ENCODE results near the gene GEMIN8.

GEMIN8 gene

GRCh38 chrX:14038375-14039085 is 8.8 kb upstream of the GEMIN8 start:
- Histone ChIP-seq H3K14ac (ENCODE audit: low read length in 2 of 2) (no peak overlapping the region), H3K27ac (ENCODE audit: low read length, poor library complexity, severe bottlenecking) (no peak overlapping the region), H3K9ac (ENCODE audit: low read length) (no peak overlapping the region), H3K23ac (ENCODE audit: low read length in 2 of 2) (no peak overlapping the region), H3K79me1 (replicated peaks; ENCODE audit: low read length, poor library complexity, severe bottlenecking) (no peaks in the 10 kb centered on the region), H2BK12ac (ENCODE audit: low read length in 2 of 2) (no peak overlapping the region), H3K4ac (ENCODE audit: low read depth in 1 of 2, low read length in 2 of 2) (no peak overlapping the region), H3K4me1 (ENCODE audit: control insufficient read depth, insufficient read depth, low read depth, low read length) (no peaks in the 10 kb centered on the region), H3K27me3 (ENCODE audit: control insufficient read depth in 1 of 2, insufficient read depth in 1 of 2, low read length in 2 of 2) (peaks cover 0 to 40% of the 10 kb centered on the region in 2 experiments), H2BK5ac (ENCODE audit: low read depth, low read length, poor library complexity, severe bottlenecking) (no peak overlapping the region), H3K9me3 (ENCODE audit: control insufficient read depth, low read length) (no peaks in the 10 kb centered on the region), H4K91ac (ENCODE audit: low read length) (no peak overlapping the region), H3K36me3 (ENCODE audit: control insufficient read depth in 1 of 2, insufficient read depth in 2 of 2, low read depth in 1 of 2, low read length in 2 of 2) (no peaks in the 10 kb centered on the region), H3K4me3 (ENCODE audit: insufficient read depth in 1 of 2, low read depth in 1 of 2, low read length in 2 of 2) (no peak overlapping the region), H2AK5ac (ENCODE audit: low read length, severe bottlenecking) (no peak overlapping the region), H3K4me2 (ENCODE audit: low read length, poor library complexity, severe bottlenecking) (no peak overlapping the region), H2BK15ac (ENCODE audit: low read depth, poor library complexity, severe bottlenecking) (no peak overlapping the region), H3K18ac (ENCODE audit: low read depth in 1 of 2, low read length in 2 of 2) (no peak overlapping the region), H2AFZ (ENCODE audit: low read depth, low read length) (no peak overlapping the region), H2BK120ac (ENCODE audit: low read depth, low read length) (no peak overlapping the region), H4K8ac (ENCODE audit: low read length) (no peak overlapping the region)
- no peak for DNase-seq
- no CpG with 5 or more reads among the region's 3 CpGs for WGBS

GRCh38 chrX:14032406-14032805 is 2.7 kb upstream of the GEMIN8 start:
- Histone ChIP-seq H4K8ac (ENCODE audit: low read length) (no peak overlapping the region), H3K4ac (ENCODE audit: low read depth in 1 of 2, low read length in 2 of 2) (no peak overlapping the region), H3K4me3 (ENCODE audit: insufficient read depth in 1 of 2, low read depth in 1 of 2, low read length in 2 of 2) (no peak overlapping the region), H2BK12ac (ENCODE audit: low read length in 2 of 2) (no peak overlapping the region), H3K23ac (ENCODE audit: low read length in 2 of 2) (no peak overlapping the region), H3K36me3 (ENCODE audit: control insufficient read depth in 1 of 2, insufficient read depth in 2 of 2, low read depth in 1 of 2, low read length in 2 of 2) (no peaks in the 10 kb centered on the region), H2BK120ac (ENCODE audit: low read depth, low read length) (no peak overlapping the region), H3K27ac (ENCODE audit: low read length, poor library complexity, severe bottlenecking) (no peak overlapping the region), H2AK5ac (ENCODE audit: low read length, severe bottlenecking) (no peak overlapping the region), H2BK5ac (ENCODE audit: low read depth, low read length, poor library complexity, severe bottlenecking) (no peak overlapping the region), H3K18ac (ENCODE audit: low read depth in 1 of 2, low read length in 2 of 2) (no peak overlapping the region), H2AFZ (ENCODE audit: low read depth, low read length) (no peak overlapping the region), H3K4me1 (ENCODE audit: control insufficient read depth, insufficient read depth, low read depth, low read length) (no peaks in the 10 kb centered on the region), H3K79me1 (replicated peaks; ENCODE audit: low read length, poor library complexity, severe bottlenecking) (no peaks in the 10 kb centered on the region), H3K14ac (ENCODE audit: low read length in 2 of 2) (no peak overlapping the region), H3K27me3 (ENCODE audit: control insufficient read depth in 1 of 2, insufficient read depth in 1 of 2, low read length in 2 of 2) (peaks cover 0 to 22% of the 10 kb centered on the region in 2 experiments), H3K9ac (ENCODE audit: low read length) (peak overlapping the region; percentile 18), H4K91ac (ENCODE audit: low read length) (no peak overlapping the region), H2BK15ac (ENCODE audit: low read depth, poor library complexity, severe bottlenecking) (no peak overlapping the region), H3K4me2 (ENCODE audit: low read length, poor library complexity, severe bottlenecking) (no peak overlapping the region), H3K9me3 (ENCODE audit: control insufficient read depth, low read length) (no peaks in the 10 kb centered on the region)
- peak; percentile 47 for DNase-seq
- WGBS = no CpG with 5 or more reads among the region's 2 CpGs

GRCh38 chrX:14030174-14030530 is 460 bp upstream of the GEMIN8 start:
- peak overlapping the region; percentile 96 for H3K9ac ChIP-seq (ENCODE audit: low read length)
- peak overlapping the region; percentile 77 for H4K8ac ChIP-seq (ENCODE audit: low read length)
- peak overlapping the region; percentile 67 to 91 for H3K4me3 ChIP-seq (ENCODE audit: insufficient read depth in 1 of 2, low read depth in 1 of 2, low read length in 2 of 2)
- no peak overlapping the region for H2BK15ac ChIP-seq (ENCODE audit: low read depth, poor library complexity, severe bottlenecking)
- H3K27me3 ChIP-seq (ENCODE audit: control insufficient read depth in 1 of 2, insufficient read depth in 1 of 2, low read length in 2 of 2) = peaks cover 0 to 15% of the 10 kb centered on the region in 2 experiments
- DNase-seq = peak; percentile 52
- H2BK12ac ChIP-seq (ENCODE audit: low read length in 2 of 2) = no peak overlapping the region
- no peak overlapping the region for H3K4ac ChIP-seq (ENCODE audit: low read depth in 1 of 2, low read length in 2 of 2)
- H3K79me1 ChIP-seq (replicated peaks; ENCODE audit: low read length, poor library complexity, severe bottlenecking) = peaks cover 2% of the 10 kb centered on the region
- H3K27ac ChIP-seq (ENCODE audit: low read length, poor library complexity, severe bottlenecking) = peak overlapping the region; percentile 67
- no peak overlapping the region for H3K23ac ChIP-seq (ENCODE audit: low read length in 2 of 2)
- H3K9me3 ChIP-seq (ENCODE audit: control insufficient read depth, low read length) = no peaks in the 10 kb centered on the region
- no peak overlapping the region for H2AK5ac ChIP-seq (ENCODE audit: low read length, severe bottlenecking)
- H3K14ac ChIP-seq (ENCODE audit: low read length in 2 of 2) = no peak overlapping the region
- H2BK120ac ChIP-seq (ENCODE audit: low read depth, low read length) = no peak overlapping the region
- H3K4me1 ChIP-seq (ENCODE audit: control insufficient read depth, insufficient read depth, low read depth, low read length) = peaks cover 3% of the 10 kb centered on the region
- peak overlapping the region; percentile 76 for H2BK5ac ChIP-seq (ENCODE audit: low read depth, low read length, poor library complexity, severe bottlenecking)
- H3K18ac ChIP-seq (ENCODE audit: low read depth in 1 of 2, low read length in 2 of 2) = no peak overlapping the region
- H4K91ac ChIP-seq (ENCODE audit: low read length) = peak overlapping the region; percentile 61
- H2AFZ ChIP-seq (ENCODE audit: low read depth, low read length) = no peak overlapping the region
- no peaks in the 10 kb centered on the region for H3K36me3 ChIP-seq (ENCODE audit: control insufficient read depth in 1 of 2, insufficient read depth in 2 of 2, low read depth in 1 of 2, low read length in 2 of 2)
- 0% methylated on average over 6 of the region's 7 CpGs for WGBS
- H3K4me2 ChIP-seq (ENCODE audit: low read length, poor library complexity, severe bottlenecking) = peak overlapping the region; percentile 29

- Histone ChIP-seq H3K4me3 (ENCODE audit: insufficient read depth in 1 of 2, low read depth in 1 of 2, low read length in 2 of 2) (peak overlapping the region; percentile 67 to 91), H2BK15ac (ENCODE audit: low read depth, poor library complexity, severe bottlenecking) (peak overlapping the region; percentile 83), H2AK5ac (ENCODE audit: low read length, severe bottlenecking) (no peak overlapping the region), H3K27me3 (ENCODE audit: control insufficient read depth in 1 of 2, insufficient read depth in 1 of 2, low read length in 2 of 2) (peaks cover 0 to 14% of the 10 kb centered on the region in 2 experiments), H3K4me1 (ENCODE audit: control insufficient read depth, insufficient read depth, low read depth, low read length) (peaks cover 3% of the 10 kb centered on the region), H2BK120ac (ENCODE audit: low read depth, low read length) (no peak overlapping the region), H2BK12ac (ENCODE audit: low read length in 2 of 2) (no peak overlapping the region), H3K9ac (ENCODE audit: low read length) (peak overlapping the region; percentile 96), H3K9me3 (ENCODE audit: control insufficient read depth, low read length) (no peaks in the 10 kb centered on the region), H4K91ac (ENCODE audit: low read length) (no peak overlapping the region), H3K36me3 (ENCODE audit: control insufficient read depth in 1 of 2, insufficient read depth in 2 of 2, low read depth in 1 of 2, low read length in 2 of 2) (peaks cover 0 to 4% of the 10 kb centered on the region in 2 experiments), H3K14ac (ENCODE audit: low read length in 2 of 2) (no peak overlapping the region), H3K4me2 (ENCODE audit: low read length, poor library complexity, severe bottlenecking) (peak overlapping the region; percentile 66), H4K8ac (ENCODE audit: low read length) (no peak overlapping the region), H3K23ac (ENCODE audit: low read length in 2 of 2) (no peak overlapping the region), H3K18ac (ENCODE audit: low read depth in 1 of 2, low read length in 2 of 2) (peak overlapping the region in 1 of 2 experiments; percentile 21), H2BK5ac (ENCODE audit: low read depth, low read length, poor library complexity, severe bottlenecking) (no peak overlapping the region), H3K79me1 (replicated peaks; ENCODE audit: low read length, poor library complexity, severe bottlenecking) (peaks cover 2% of the 10 kb centered on the region), H2AFZ (ENCODE audit: low read depth, low read length) (no peak overlapping the region), H3K4ac (ENCODE audit: low read depth in 1 of 2, low read length in 2 of 2) (no peak overlapping the region), H3K27ac (ENCODE audit: low read length, poor library complexity, severe bottlenecking) (peak overlapping the region; percentile 85)
- peak; percentile 12 for DNase-seq
- 0% methylated on average over 2 of the region's 7 CpGs for WGBS
These were observed 660 bp downstream of the GEMIN8 start for GRCh38 chrX:14029039-14029424.
